Neuron (in vitro differentiated cells): Measurements from ENCODE around the gene ABHD12.
"Not testable (repeated sequence)": the region's sequence is repeated elsewhere in the genome, so short reads cannot be mapped to it uniquely, and the experiment has no call there.

Experiments used
- H2AFZ ChIP-seq: one replicate; pipeline ENCODE4 v1.6.1; 2013; ENCODE audit warnings: low read depth, mild to moderate bottlenecking, inconsistent platforms, low read length, moderate library complexity
- H3K27me3 ChIP-seq: one replicate; pipeline ENCODE4 v1.6.1; 2013; ENCODE audit warnings: low read length; ENCODE audit not compliant: insufficient read depth
- H3K36me3 ChIP-seq: one replicate; pipeline ENCODE4 v1.6.1; 2013; ENCODE audit warnings: low read length; ENCODE audit not compliant: insufficient read depth
- H3K4me1 ChIP-seq: one replicate; pipeline ENCODE4 v1.6.1; 2013; ENCODE audit warnings: low read length; ENCODE audit not compliant: insufficient read depth
- H3K4me3 ChIP-seq: 2 replicates; pipeline ENCODE4 v1.5.1; 2013; ENCODE audit warnings: mild to moderate bottlenecking, low read length, moderate library complexity
- H3K9me3 ChIP-seq: one replicate; pipeline ENCODE4 v1.6.1; 2013; ENCODE audit warnings: low read length

The ABHD12 gene

GRCh38 chr20:25272223-25273000, 118.2 kb downstream of the ABHD12 start:
- no peak overlapping the region for H3K4me3 ChIP-seq

GRCh38 chr20:25271486-25272222, 119.0 kb downstream of the ABHD12 start:
- Histone ChIP-seq H3K4me1 (peaks cover 3% of the 10 kb centered on the region), H3K27me3 (no peaks in the 10 kb centered on the region), H2AFZ (no peak overlapping the region), H3K4me3 (no peak overlapping the region), H3K36me3 (peaks cover 68% of the 10 kb centered on the region), H3K9me3 (no peaks in the 10 kb centered on the region)

More at GRCh38 chr20:25272223-25273000, 118.2 kb downstream of the ABHD12 start:
- H3K36me3 ChIP-seq, result peaks cover 73% of the 10 kb centered on the region
- H3K9me3 ChIP-seq, result no peaks in the 10 kb centered on the region
- H3K27me3 ChIP-seq, result no peaks in the 10 kb centered on the region
- H3K4me1 ChIP-seq, result peaks cover 3% of the 10 kb centered on the region
- H2AFZ ChIP-seq, result no peak overlapping the region

- H3K36me3 ChIP-seq, result peaks cover 62% of the 10 kb centered on the region
- H3K4me3 ChIP-seq, result no peak overlapping the region
- H2AFZ ChIP-seq, result no peak overlapping the region
- no peaks in the 10 kb centered on the region for H3K27me3 ChIP-seq
- H3K9me3 ChIP-seq, result no peaks in the 10 kb centered on the region
- peaks cover 3% of the 10 kb centered on the region for H3K4me1 ChIP-seq
Measured at GRCh38 chr20:25270829-25271251, 119.8 kb downstream of the ABHD12 start.

GRCh38 chr20:25269833-25270170, 120.8 kb downstream of the ABHD12 start:
- peaks cover 52% of the 10 kb centered on the region for H3K36me3 ChIP-seq
- H3K9me3 ChIP-seq, result no peaks in the 10 kb centered on the region
- no peak overlapping the region for H2AFZ ChIP-seq
- H3K4me3 ChIP-seq, result no peak overlapping the region
- H3K4me1 ChIP-seq, result peaks cover 3% of the 10 kb centered on the region
- no peaks in the 10 kb centered on the region for H3K27me3 ChIP-seq

- no peaks in the 10 kb centered on the region for H3K27me3 ChIP-seq
- H3K9me3 ChIP-seq, result no peaks in the 10 kb centered on the region
- H3K4me3 ChIP-seq, result no peak overlapping the region
- peaks cover 46% of the 10 kb centered on the region for H3K36me3 ChIP-seq
- H3K4me1 ChIP-seq, result peaks cover 3% of the 10 kb centered on the region
- no peak overlapping the region for H2AFZ ChIP-seq
Measured at GRCh38 chr20:25269057-25269832, 121.4 kb downstream of the ABHD12 start.

- H3K4me3 ChIP-seq, H3K4me1 ChIP-seq, H3K27me3 ChIP-seq, H2AFZ ChIP-seq: not testable (repeated sequence)
- peaks cover 34% of the 10 kb centered on the region for H3K36me3 ChIP-seq
- H3K9me3 ChIP-seq, result peaks cover 31% of the 10 kb centered on the region
Measured at GRCh38 chr20:25260770-25261437, 129.7 kb downstream of the ABHD12 start.

GRCh38 chr20:25259788-25260254, 130.8 kb downstream of the ABHD12 start:
- Histone ChIP-seq H3K4me1 (no peaks in the 10 kb centered on the region), H3K27me3 (no peaks in the 10 kb centered on the region), H3K36me3 (peaks cover 41% of the 10 kb centered on the region), H2AFZ (no peak overlapping the region), H3K9me3 (peaks cover 31% of the 10 kb centered on the region), H3K4me3 (no peak overlapping the region)

GRCh38 chr20:25259358-25259757, 131.3 kb downstream of the ABHD12 start:
- Histone ChIP-seq H3K9me3 (peaks cover 31% of the 10 kb centered on the region), H3K36me3 (peaks cover 43% of the 10 kb centered on the region), H3K27me3 (no peaks in the 10 kb centered on the region), H3K4me3 (no peak overlapping the region), H3K4me1 (no peaks in the 10 kb centered on the region), H2AFZ (no peak overlapping the region)

- no peak overlapping the region for H3K4me3 ChIP-seq
- no peaks in the 10 kb centered on the region for H3K27me3 ChIP-seq
- H2AFZ ChIP-seq, result no peak overlapping the region
- peaks cover 31% of the 10 kb centered on the region for H3K9me3 ChIP-seq
- no peaks in the 10 kb centered on the region for H3K4me1 ChIP-seq
- peaks cover 43% of the 10 kb centered on the region for H3K36me3 ChIP-seq
Measured at GRCh38 chr20:25258828-25259227, 131.8 kb downstream of the ABHD12 start.

- no peak overlapping the region for H2AFZ ChIP-seq
- no peaks in the 10 kb centered on the region for H3K27me3 ChIP-seq
- H3K4me1 ChIP-seq, result no peaks in the 10 kb centered on the region
- H3K36me3 ChIP-seq, result peaks cover 43% of the 10 kb centered on the region
- no peak overlapping the region for H3K4me3 ChIP-seq
- peaks cover 31% of the 10 kb centered on the region for H3K9me3 ChIP-seq
Measured at GRCh38 chr20:25258476-25258805, 132.2 kb downstream of the ABHD12 start.

- Histone ChIP-seq H3K4me3 (no peak overlapping the region), H3K27me3 (no peaks in the 10 kb centered on the region), H2AFZ (no peak overlapping the region), H3K36me3 (peaks cover 45% of the 10 kb centered on the region), H3K4me1 (no peaks in the 10 kb centered on the region), H3K9me3 (peaks cover 31% of the 10 kb centered on the region)
Measured at GRCh38 chr20:25257756-25258475, 132.7 kb downstream of the ABHD12 start.

GRCh38 chr20:25257130-25257529, 133.5 kb downstream of the ABHD12 start:
- no peak overlapping the region for H2AFZ ChIP-seq
- peaks cover 8% of the 10 kb centered on the region for H3K4me1 ChIP-seq
- H3K4me3 ChIP-seq, result no peak overlapping the region
- peaks cover 47% of the 10 kb centered on the region for H3K36me3 ChIP-seq
- H3K27me3 ChIP-seq, result no peaks in the 10 kb centered on the region
- H3K9me3 ChIP-seq, result peaks cover 31% of the 10 kb centered on the region
